ENCODE measurements around the gene SUCO. TPM values are rescaled to one million over a fixed set of nuclear protein-coding genes. Genes with fewer than 3 reads are reported as not detected.

Gene SUCO
- total and polyA plus RNA-seq, 2 of the 4 experiments (the other 2 are of a cell fraction), result 11.4 to 21.5 TPM

GRCh38 chr1:172517081-172517480 lies 15.9 kb upstream of the SUCO start:
- no peaks in the 10 kb centered on the region for H3K4me1 ChIP-seq (ENCODE audit: control insufficient read depth, insufficient read depth, low read length)
- no peak overlapping the region for H4K91ac ChIP-seq (ENCODE audit: insufficient read depth, low read depth, low read length)
- dilution Hi-C loops (cut with HindIII; ENCODE audit: low sequenced_read_pairs, unreplicated experiment), result no loop called here
- H3K23ac ChIP-seq (ENCODE audit: low read depth, low read length), result no peak overlapping the region
- no peak overlapping the region for H3K14ac ChIP-seq (replicated peaks; ENCODE audit: low read depth, low read length)
- no peak overlapping the region for H2BK15ac ChIP-seq (ENCODE audit: low read depth, low read length)
- no peak overlapping the region for H3K27ac ChIP-seq (ENCODE audit: insufficient read depth, low read length)
- DNase-seq, result no peak
- no peak overlapping the region for H3K4me3 ChIP-seq (ENCODE audit: insufficient read depth, low read depth, low read length)
- no peaks in the 10 kb centered on the region for H4K20me1 ChIP-seq (ENCODE audit: insufficient read depth, low read length)
- BruUV-seq (replicated peaks), result no TSS peak
- H2AK9ac ChIP-seq (replicated peaks; ENCODE audit: low read depth, low read length, poor library complexity), result no peak overlapping the region
- no CpG with 5 or more reads among the region's 1 CpG for WGBS, 2 experiments (ENCODE audit: extremely low coverage in 2 of 2, insufficient read length in 1 of 2)
- no peaks in the 10 kb centered on the region for H3K79me1 ChIP-seq (ENCODE audit: low read depth in 1 of 2, low read length in 2 of 2)
- H3K56ac ChIP-seq (ENCODE audit: extremely low read depth, insufficient read depth, low read length), result no peak overlapping the region
- intact Hi-C loops (cut with micrococcal nuclease), result no loop called here
- POLR2A ChIA-PET (ENCODE audit: unreplicated experiment), result no interaction called here
- no peak overlapping the region for H2BK120ac ChIP-seq (ENCODE audit: low read depth, low read length)
- peaks cover 1% of the 10 kb centered on the region; the same call in 1 of the 2 replicates for H3K9me3 ChIP-seq (ENCODE audit: control insufficient read depth, insufficient read depth, low read length)
- H3K36me3 ChIP-seq (ENCODE audit: control insufficient read depth, insufficient read depth, low read length), result no peaks in the 10 kb centered on the region
- peaks cover 6% of the 10 kb centered on the region for H3K27me3 ChIP-seq (ENCODE audit: control insufficient read depth, insufficient read depth, low read length)
- no peaks in the 10 kb centered on the region for H3K9me1 ChIP-seq (ENCODE audit: insufficient read depth, low read length)
- no peak overlapping the region for H3K18ac ChIP-seq (ENCODE audit: low read depth, low read length)
- H2BK20ac ChIP-seq (ENCODE audit: low read depth, low read length), result no peak overlapping the region
- CTCF ChIA-PET, result no interaction called here
- no peak overlapping the region for H2AFZ ChIP-seq (replicated peaks; ENCODE audit: low read length, poor library complexity)
- no peak overlapping the region for H2BK5ac ChIP-seq (ENCODE audit: low read depth, low read length, poor library complexity, severe bottlenecking)
- no peak for TF ChIP-seq MAFK (IDR thresholded peaks at IDR 0.05; ENCODE audit: low read depth, low read length)
- no peak for TF ChIP-seq RCOR1 (IDR thresholded peaks at IDR 0.05; ENCODE audit: insufficient replicate concordance, low read length)
- TF ChIP-seq BHLHE40 (IDR thresholded peaks at IDR 0.05; ENCODE audit: low read depth, low read length), result no peak
- no peak for TF ChIP-seq RAD21 (IDR thresholded peaks at IDR 0.05; ENCODE audit: low read length)
- TF ChIP-seq RFX5 (IDR thresholded peaks at IDR 0.05; ENCODE audit: low read depth, low read length), result no peak
- no peak for TF ChIP-seq CHD1 (IDR thresholded peaks at IDR 0.05; ENCODE audit: low read depth, low read length)
- TF ChIP-seq, protein P1, sequence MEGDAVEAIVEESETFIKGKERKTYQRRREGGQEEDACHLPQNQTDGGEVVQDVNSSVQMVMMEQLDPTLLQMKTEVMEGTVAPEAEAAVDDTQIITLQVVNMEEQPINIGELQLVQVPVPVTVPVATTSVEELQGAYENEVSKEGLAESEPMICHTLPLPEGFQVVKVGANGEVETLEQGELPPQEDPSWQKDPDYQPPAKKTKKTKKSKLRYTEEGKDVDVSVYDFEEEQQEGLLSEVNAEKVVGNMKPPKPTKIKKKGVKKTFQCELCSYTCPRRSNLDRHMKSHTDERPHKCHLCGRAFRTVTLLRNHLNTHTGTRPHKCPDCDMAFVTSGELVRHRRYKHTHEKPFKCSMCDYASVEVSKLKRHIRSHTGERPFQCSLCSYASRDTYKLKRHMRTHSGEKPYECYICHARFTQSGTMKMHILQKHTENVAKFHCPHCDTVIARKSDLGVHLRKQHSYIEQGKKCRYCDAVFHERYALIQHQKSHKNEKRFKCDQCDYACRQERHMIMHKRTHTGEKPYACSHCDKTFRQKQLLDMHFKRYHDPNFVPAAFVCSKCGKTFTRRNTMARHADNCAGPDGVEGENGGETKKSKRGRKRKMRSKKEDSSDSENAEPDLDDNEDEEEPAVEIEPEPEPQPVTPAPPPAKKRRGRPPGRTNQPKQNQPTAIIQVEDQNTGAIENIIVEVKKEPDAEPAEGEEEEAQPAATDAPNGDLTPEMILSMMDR (conservative IDR thresholded peaks at IDR 0.05; ENCODE audit: low read depth, low read length), result no peak
- no peak for TF ChIP-seq FOS (IDR thresholded peaks at IDR 0.05; ENCODE audit: low read depth, low read length)
- TF ChIP-seq CEBPB (IDR thresholded peaks at IDR 0.05; ENCODE audit: low read depth, low read length), result no peak
- no peak for TF ChIP-seq SMC3 (IDR thresholded peaks at IDR 0.05; ENCODE audit: low read depth, low read length)
- TF ChIP-seq NFE2L2 (IDR thresholded peaks at IDR 0.05; ENCODE audit: low read depth, low read length), result no peak
- TF ChIP-seq POLR2A (IDR thresholded peaks at IDR 0.05; ENCODE audit: low read depth, low read length), result no peak
- TF ChIP-seq MXI1 (IDR thresholded peaks at IDR 0.05; ENCODE audit: borderline replicate concordance, low read depth, low read length), result no peak
- TF ChIP-seq ELK1 (IDR thresholded peaks at IDR 0.05; ENCODE audit: borderline replicate concordance, low read depth, low read length), result no peak
- no peak for TF ChIP-seq MAZ (IDR thresholded peaks at IDR 0.05; ENCODE audit: borderline replicate concordance, low read depth, low read length)
- no peak for TF ChIP-seq USF2 (IDR thresholded peaks at IDR 0.05; ENCODE audit: low read depth, low read length)
- H4K8ac ChIP-seq (ENCODE audit: low read depth in 2 of 2, low read length in 2 of 2), result no peak overlapping the region
- H3K4ac ChIP-seq (ENCODE audit: low read depth, low read length), result no peak overlapping the region
- H4K5ac ChIP-seq (ENCODE audit: low read depth, low read length), result no peak overlapping the region
- H3K4me2 ChIP-seq (ENCODE audit: low read depth, low read length), result no peak overlapping the region
- no peak for ATAC-seq (ENCODE audit: low read depth)
- in situ Hi-C loops (cut with MboI; ENCODE audit: low sequenced_read_pairs), result no loop called here
- H3K9ac ChIP-seq (ENCODE audit: low read depth, low read length), result no peak overlapping the region
- H2AK5ac ChIP-seq (ENCODE audit: low read depth, low read length), result no peak overlapping the region

All from IMR-90 (cell line).